Measurements from ENCODE around the gene CFAP97. TPM values are rescaled to one million over a fixed set of nuclear protein-coding genes. Genes with fewer than 3 reads are reported as not detected.

CFAP97 gene
- total RNA-seq, 1 donor from 2014 or later = 27.5 TPM

GRCh38 chr4:185215261-185215660 lies 11.5 kb upstream of the CFAP97 start:
- no peak overlapping the region for H3K4me3 Mint-ChIP-seq (ENCODE audit: low read depth)
- H3K9me3 Mint-ChIP-seq (ENCODE audit: low read depth) = no peaks in the 10 kb centered on the region
- no peak for DNase-seq (ENCODE audit: low spot score, unreplicated experiment)
- TF ChIP-seq CTCF (IDR thresholded peaks at IDR 0.05; ENCODE audit: unreplicated experiment) = no peak
- no peak overlapping the region for H3K27ac Mint-ChIP-seq
- no peaks in the 10 kb centered on the region for H3K36me3 Mint-ChIP-seq (ENCODE audit: insufficient read depth)
- H3K27me3 Mint-ChIP-seq = no peaks in the 10 kb centered on the region
- peaks cover 12% of the 10 kb centered on the region for H3K4me1 Mint-ChIP-seq (ENCODE audit: low read depth)

- DNase-seq (ENCODE audit: low spot score, unreplicated experiment) = no peak
- H3K36me3 Mint-ChIP-seq (ENCODE audit: insufficient read depth) = no peaks in the 10 kb centered on the region
- peaks cover 12% of the 10 kb centered on the region for H3K4me1 Mint-ChIP-seq (ENCODE audit: low read depth)
- no peak overlapping the region for H3K4me3 Mint-ChIP-seq (ENCODE audit: low read depth)
- H3K27ac Mint-ChIP-seq = no peak overlapping the region
- no peak for TF ChIP-seq CTCF (IDR thresholded peaks at IDR 0.05; ENCODE audit: unreplicated experiment)
- H3K27me3 Mint-ChIP-seq = no peaks in the 10 kb centered on the region
- no peaks in the 10 kb centered on the region for H3K9me3 Mint-ChIP-seq (ENCODE audit: low read depth)
These were observed 10.1 kb upstream of the CFAP97 start for GRCh38 chr4:185213877-185214276.

GRCh38 chr4:185212581-185212980 lies 8.8 kb upstream of the CFAP97 start:
- DNase-seq (ENCODE audit: low spot score, unreplicated experiment) = no peak
- Mint-ChIP-seq H3K27me3 (no peaks in the 10 kb centered on the region), H3K4me3 (ENCODE audit: low read depth) (no peak overlapping the region), H3K4me1 (ENCODE audit: low read depth) (peaks cover 12% of the 10 kb centered on the region), H3K27ac (no peak overlapping the region), H3K9me3 (ENCODE audit: low read depth) (no peaks in the 10 kb centered on the region), H3K36me3 (ENCODE audit: insufficient read depth) (no peaks in the 10 kb centered on the region)
- TF ChIP-seq CTCF (IDR thresholded peaks at IDR 0.05; ENCODE audit: unreplicated experiment) = no peak

- peaks cover 12% of the 10 kb centered on the region for H3K4me1 Mint-ChIP-seq (ENCODE audit: low read depth)
- H3K27me3 Mint-ChIP-seq = no peaks in the 10 kb centered on the region
- no peak for TF ChIP-seq CTCF (IDR thresholded peaks at IDR 0.05; ENCODE audit: unreplicated experiment)
- no peaks in the 10 kb centered on the region for H3K36me3 Mint-ChIP-seq (ENCODE audit: insufficient read depth)
- H3K4me3 Mint-ChIP-seq (ENCODE audit: low read depth) = peak overlapping the region; percentile 92
- H3K9me3 Mint-ChIP-seq (ENCODE audit: low read depth) = no peaks in the 10 kb centered on the region
- DNase-seq (ENCODE audit: low spot score, unreplicated experiment) = no peak
- peak overlapping the region; percentile 94 for H3K27ac Mint-ChIP-seq
These were observed 7.8 kb upstream of the CFAP97 start for GRCh38 chr4:185211641-185212040.

GRCh38 chr4:185211035-185211434 lies 7.2 kb upstream of the CFAP97 start:
- no peaks in the 10 kb centered on the region for H3K36me3 Mint-ChIP-seq (ENCODE audit: insufficient read depth)
- no peaks in the 10 kb centered on the region for H3K27me3 Mint-ChIP-seq
- peak overlapping the region; percentile 94 for H3K27ac Mint-ChIP-seq
- TF ChIP-seq CTCF (IDR thresholded peaks at IDR 0.05; ENCODE audit: unreplicated experiment) = no peak
- H3K4me3 Mint-ChIP-seq (ENCODE audit: low read depth) = peak overlapping the region; percentile 92
- H3K4me1 Mint-ChIP-seq (ENCODE audit: low read depth) = peaks cover 12% of the 10 kb centered on the region
- H3K9me3 Mint-ChIP-seq (ENCODE audit: low read depth) = no peaks in the 10 kb centered on the region
- DNase-seq (ENCODE audit: low spot score, unreplicated experiment) = no peak
